ENCODE data around the gene CYP17A1.

CYP17A1 gene

GRCh38 chr10:102804382-102805055 lies 32.7 kb downstream of the CYP17A1 start:
- no peak for DNase-seq (ENCODE audit: low spot score)

DNA sequence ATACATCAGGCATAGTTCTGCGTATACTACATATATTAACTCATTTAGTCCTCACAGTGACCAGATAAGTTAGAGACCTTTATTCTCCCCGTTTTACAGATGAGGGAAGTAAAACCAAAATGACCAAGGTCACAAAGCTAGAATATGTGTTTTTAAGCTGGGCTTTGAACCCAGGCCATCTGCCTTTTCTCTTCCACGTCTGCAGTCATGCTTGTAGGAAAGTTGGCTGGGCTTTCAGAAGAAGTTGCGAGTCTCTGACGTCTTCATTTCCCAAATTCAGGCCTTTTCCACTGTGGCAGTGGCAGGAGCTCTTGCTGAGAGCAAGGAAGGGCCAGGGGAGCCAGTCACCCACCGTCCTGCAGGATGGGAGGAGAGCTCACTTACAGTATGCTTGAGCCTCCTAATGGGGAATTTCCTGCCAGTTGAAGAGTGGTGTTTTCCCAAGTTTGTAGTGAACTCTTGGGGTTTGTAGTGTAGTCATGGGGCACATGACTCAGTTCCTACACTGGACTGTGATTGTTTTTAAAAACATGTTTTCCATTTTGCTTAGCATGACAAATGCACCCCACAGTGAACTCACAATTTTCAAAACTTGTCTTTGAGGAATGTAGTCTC lies 34.2 kb downstream of the CYP17A1 start:
- peak; percentile 32 for DNase-seq (ENCODE audit: low spot score)

DNA sequence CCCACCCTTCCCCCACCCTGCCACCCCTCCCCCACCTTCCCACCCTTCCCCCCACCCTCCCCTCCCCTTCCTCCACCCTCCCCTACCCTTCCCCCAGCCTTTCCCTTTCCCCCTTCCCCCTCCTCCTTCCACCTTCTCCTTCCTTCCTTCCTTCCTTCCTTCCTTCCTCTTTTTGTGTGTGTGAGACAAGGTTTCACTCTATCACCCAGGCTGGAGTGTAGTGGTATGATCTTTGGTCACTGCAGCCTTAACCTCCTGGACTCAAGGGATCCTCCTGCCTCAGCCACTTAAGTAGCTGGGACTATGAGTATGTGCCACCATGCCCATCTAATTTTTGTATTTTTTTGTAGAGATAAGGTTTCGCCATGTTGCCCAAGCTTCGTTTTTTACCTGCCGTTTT lies 35.2 kb downstream of the CYP17A1 start:
- DNase-seq (ENCODE audit: low spot score), result no peak

GRCh38 chr10:102801496-102801895 lies 35.7 kb downstream of the CYP17A1 start:
- DNase-seq (ENCODE audit: low spot score), result no peak

GRCh38 chr10:102800611-102801335 lies 36.4 kb downstream of the CYP17A1 start:
- no peak for DNase-seq (ENCODE audit: low spot score)

GRCh38 chr10:102799691-102800471 lies 37.3 kb downstream of the CYP17A1 start:
- no peak for DNase-seq (ENCODE audit: low spot score)

- DNase-seq (ENCODE audit: low spot score), result peak; percentile 56
Measured at GRCh38 chr10:102796407-102797176, 40.6 kb downstream of the CYP17A1 start.

DNA sequence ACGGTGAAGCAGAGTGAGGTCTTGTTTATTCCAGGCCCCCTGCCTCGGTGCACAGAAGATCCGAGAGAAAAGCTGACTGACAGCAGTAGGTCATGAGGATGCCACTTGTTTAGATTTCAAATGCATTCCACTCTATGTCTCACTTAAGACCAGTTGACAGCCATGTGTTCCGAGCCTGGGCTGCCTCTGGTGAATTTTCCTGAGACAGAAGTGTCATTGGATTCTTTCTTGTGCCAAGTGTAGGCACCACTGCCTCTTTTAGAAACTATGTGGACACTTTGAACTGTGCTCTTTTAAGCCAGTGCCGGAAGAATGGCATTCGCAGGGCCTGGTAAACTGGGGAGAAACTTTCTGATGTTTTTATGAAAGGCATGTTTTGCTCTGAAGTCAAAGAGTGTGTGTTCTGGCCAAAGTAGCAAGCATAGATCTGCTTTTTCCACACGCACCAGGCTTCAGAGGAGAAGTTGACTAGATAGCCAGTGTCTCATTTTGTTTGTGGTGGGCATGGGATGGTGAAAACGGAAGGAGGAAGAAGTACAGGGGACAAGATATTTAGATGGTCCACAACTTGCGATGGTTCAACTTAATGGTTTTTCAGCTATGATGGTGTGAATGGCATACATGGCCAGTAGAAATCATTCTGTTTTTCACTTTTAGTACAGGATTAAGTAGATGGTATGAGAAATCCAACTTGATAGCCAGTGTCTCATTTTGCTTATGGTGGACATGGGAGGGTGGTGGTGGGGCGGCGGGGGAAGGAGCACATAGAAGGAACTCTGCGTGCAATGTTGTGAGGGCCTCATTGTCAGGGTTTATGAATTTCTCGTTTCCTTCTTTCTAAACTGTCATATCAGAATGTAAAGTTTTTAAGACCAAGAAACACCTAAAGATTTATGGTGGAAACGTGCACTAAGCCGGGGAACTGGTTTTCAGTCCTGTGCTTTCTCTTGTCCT lies 41.5 kb downstream of the CYP17A1 start:
- no peak for DNase-seq (ENCODE audit: low spot score)

GRCh38 chr10:102791754-102792395 lies 45.3 kb downstream of the CYP17A1 start:
- no peak for DNase-seq (ENCODE audit: low spot score)

DNA sequence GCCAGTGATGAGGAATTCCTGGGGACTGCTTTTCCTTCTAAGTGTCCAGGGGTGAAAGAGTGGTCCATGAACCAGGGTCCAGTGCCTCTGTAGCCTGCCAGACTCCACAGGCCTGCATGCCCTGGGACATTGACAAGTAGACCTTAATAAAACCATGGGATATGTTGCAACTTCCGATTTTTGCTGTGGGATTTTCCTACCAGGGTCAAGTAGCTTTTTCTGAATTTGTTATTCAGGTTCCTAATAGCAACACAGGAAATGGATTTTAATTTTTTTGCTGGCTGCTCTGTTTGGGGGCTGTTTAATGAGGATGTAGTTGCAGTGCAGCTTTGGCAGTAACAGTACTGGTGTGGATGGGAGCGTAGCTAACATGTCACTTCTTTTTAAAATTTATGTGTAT lies 51.4 kb downstream of the CYP17A1 start:
- no peak for DNase-seq (ENCODE audit: low spot score)

DNA sequence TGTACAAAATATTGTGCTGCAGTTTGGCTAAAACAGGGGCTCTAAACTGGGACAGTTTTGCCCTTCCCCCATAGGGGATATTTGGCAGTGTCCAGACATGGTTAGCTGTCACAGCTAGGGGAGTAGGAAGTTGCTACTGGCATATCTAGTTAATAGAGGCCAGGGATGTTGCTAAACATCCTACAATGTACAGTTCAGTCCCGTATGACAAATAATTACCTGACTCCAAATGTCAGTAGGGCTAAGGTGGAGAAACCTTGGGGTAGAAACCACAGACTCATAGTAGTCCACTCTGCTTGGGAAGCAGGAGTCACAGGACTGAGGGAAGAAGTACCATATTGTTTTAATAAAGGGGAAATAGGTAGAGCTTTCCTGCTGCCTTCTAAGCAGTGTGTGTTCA lies 53.6 kb downstream of the CYP17A1 start:
- no peak for DNase-seq (ENCODE audit: low spot score)

DNA sequence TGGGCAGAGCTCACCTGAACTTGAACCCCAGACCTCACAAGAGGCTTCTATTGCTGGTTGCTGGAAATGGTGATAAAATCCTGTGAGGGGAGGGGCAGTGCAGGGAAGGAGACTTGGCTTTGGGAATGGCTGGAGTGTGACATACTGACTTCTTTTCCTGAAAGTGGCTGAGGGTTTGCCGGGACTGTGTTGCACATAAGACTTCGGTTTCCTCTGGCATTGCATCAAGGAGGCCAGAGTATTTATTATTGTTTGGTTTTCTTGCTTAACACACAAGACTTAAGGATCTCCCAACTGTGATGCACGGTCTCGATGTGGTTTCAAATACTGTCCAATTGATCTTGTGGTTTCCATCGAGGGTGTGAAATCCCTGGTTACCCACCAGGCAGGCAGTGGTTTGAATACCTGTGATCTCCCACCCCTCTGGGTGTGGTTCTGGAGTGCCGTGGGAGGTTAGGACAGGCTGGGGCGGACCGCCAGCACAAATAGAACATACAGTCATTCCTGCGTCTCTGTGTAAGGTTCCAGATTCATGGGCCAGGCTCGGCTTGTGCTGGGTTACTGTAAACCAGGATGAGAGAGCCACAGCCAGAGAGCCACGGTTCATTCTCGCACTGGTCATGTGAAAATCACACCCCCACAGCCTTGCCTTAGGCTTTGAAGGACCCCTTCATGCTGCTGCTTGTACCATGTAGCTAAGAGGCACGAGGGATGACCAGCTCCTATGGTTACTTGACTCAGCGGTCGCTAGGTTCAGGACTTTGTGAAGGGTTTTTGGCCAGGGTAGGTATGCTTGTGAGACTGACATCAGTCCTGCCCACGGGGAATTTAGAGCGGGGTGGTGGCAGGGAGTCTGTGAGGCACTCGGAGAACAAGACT lies 54.3 kb downstream of the CYP17A1 start:
- no peak for DNase-seq (ENCODE audit: low spot score)

- no peak for DNase-seq (ENCODE audit: low spot score)
Measured at GRCh38 chr10:102781921-102782557, 55.2 kb downstream of the CYP17A1 start.

GRCh38 chr10:102781090-102781920 lies 55.9 kb downstream of the CYP17A1 start:
- DNase-seq (ENCODE audit: low spot score), result no peak
